ENCODE data around the gene ANKRD44.
"Not testable (repeated sequence)": the region's sequence is repeated elsewhere in the genome, so short reads cannot be mapped to it uniquely, and the experiment has no call there.

Gene ANKRD44

DNA sequence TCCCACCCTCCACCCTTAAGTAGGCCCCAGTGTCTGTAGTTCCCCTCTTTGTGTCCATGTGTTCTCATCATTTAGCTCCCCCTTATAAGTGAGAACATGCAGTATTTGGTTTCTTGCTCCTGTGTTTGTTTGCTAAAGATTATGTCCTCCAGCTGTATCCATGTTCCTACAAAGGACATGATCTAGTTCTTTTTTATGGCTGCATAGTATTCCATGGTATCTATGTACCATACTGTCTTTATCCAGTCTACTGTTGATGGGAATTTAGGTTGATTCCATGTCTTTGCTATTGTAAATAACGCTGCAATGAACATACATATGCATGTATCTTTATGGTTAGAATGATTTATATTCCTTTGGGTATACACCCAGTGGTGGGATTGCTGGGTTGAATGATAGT lies 233.9 kb downstream of the ANKRD44 start:
- DNase-seq (ENCODE audit: low read depth in 2 of 2) = no peak

DNA sequence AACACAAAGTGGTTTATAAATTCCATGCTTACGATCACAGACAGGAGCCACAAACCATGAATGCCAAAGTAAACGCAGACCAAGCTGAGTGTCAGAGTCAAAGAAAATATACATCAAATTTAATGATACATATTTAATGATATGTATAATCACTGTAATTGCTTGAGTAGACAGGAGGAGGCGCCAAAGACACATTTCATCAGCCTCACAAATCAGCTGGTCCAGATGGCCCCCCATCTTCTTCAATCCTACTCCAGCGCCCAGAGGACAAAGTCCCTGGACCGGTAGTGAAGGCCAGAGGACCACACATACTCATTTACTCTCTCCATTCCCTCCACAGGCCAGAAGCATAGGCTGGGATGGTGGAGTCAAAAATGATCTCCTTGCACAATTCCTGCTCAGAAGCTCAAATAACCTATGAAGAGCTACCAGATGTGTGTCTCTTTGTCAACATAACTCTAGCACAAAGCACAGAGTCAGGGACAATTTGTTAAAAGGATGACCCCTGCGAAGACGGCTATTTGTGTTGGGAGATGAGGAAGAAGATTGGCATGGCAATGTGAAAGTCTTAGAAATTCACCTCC lies 234.7 kb downstream of the ANKRD44 start:
- DNase-seq (ENCODE audit: low read depth in 2 of 2) = no peak

DNA sequence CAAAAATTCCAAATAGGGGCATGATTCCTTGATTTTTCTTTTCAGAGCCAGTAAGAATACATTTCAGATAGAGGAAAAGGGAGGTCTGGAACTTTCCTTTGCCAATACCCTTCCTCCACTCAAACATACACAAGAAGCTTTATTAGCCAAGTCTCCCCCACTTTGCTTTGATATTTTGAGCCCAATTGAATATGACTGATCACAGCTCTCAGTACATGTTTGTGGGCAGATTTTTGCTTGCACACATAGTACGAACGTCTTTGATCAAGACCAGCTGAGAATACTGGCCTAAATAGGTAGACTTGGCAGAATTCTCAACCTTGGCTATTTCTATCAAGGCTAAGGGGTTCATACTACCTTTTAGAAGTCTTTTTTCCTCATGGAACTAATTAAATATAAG lies 235.3 kb downstream of the ANKRD44 start:
- no peak for DNase-seq (ENCODE audit: low read depth in 2 of 2)

DNA sequence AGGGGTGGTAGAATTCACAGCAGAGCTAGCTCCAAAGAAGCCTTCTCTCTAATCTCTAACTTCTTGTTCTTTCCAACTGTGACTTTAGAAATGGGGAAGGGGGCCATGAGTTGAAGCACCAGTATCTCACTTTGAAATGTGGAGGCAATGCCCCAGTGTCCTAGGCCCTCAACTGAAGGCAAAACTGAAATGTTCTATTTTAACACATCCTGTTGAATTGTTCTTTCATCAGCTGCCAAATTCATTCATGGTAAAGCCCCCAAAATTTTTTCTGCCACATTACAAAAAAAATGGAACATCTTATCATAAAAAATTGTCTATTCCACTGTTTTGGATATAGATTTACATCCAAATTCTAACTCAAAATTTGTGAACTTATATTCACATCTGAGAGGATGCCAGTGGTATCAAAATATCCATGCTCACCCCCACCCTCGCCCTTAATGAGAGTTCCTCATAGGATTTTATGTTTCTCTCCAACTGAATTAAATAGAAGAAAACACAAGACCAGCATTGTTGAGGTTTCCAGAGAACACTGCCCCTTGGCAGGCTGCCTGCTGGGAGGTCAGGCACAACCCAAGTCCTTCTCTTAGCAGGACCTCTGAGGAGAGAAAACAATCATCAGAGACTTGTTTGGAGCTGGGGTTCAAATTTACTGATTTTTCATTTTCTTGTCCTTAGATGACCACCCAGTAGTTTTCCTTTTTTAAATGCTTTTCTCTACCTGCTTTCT lies 236.7 kb downstream of the ANKRD44 start:
- no peak for DNase-seq (ENCODE audit: low read depth in 2 of 2)

DNA sequence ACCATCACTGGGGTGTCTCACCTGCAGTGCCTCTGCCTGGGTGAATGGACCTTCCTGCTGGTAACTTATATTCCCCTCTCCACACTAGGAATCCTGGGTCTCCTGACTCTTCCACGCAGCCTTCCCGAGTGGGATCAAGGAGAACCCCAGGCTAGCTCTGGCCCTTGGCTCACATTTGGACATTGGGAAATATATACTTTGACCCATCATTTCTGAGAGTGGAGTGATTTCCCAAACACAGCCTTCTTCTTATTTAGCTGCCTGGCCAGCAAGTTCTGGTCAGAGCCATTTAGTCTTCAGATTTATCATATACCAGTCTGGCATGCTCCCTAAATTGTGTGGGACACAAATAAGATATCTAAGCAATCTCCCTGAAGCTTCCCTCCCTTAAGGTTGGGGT lies 237.3 kb downstream of the ANKRD44 start:
- no peak for DNase-seq (ENCODE audit: low read depth in 2 of 2)

DNA sequence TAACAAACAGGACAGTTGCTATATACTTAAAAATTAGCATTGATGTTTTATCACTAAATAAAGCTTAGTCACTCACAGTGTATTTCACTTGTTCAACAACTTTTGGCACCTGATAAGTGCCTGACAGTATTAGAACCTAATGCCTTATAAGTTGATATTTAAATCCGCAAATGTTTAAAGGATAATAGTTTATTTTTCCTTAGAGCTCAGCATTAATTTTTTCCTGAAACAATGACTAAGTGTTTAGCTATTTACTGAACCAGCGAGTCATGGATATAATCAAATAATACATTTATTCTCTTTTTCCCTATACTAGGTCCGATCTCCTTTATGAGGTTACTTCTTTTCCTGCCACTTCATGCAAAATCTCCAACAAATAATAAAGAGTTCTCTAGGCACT lies 238.0 kb downstream of the ANKRD44 start:
- DNase-seq (ENCODE audit: low read depth in 2 of 2) = no peak

DNA sequence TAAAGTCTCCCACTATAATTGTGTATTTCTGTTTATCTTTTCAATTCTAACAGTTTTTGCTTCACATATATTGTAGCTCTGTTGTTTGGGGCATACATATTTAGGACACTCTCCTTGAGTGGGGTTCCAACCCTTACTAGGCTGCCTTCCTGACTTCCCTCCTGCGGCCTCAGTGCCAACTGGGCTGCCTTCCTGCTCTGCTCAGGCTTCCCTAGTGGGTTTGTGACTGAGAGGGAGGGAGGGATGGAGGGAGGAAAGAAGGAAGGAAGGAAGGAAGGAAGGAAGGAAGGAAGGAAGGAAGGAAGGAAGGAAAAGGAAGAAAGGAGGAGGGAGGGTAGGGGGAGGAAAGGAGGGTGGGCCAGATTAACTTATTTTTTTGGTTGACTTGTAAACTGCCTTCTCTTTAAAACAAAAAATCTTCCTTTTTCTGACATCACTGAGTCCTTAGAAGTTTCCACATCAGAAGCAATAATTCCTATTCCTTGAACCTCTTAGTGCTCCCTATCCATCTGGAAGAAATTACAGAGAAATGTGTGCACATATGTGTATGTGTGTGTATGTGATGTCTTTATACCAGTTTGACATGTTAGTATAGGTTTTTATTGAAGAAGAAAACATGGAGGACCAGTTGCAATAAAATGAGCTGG lies 238.7 kb downstream of the ANKRD44 start:
- DNase-seq (ENCODE audit: low read depth in 2 of 2) = no peak

DNA sequence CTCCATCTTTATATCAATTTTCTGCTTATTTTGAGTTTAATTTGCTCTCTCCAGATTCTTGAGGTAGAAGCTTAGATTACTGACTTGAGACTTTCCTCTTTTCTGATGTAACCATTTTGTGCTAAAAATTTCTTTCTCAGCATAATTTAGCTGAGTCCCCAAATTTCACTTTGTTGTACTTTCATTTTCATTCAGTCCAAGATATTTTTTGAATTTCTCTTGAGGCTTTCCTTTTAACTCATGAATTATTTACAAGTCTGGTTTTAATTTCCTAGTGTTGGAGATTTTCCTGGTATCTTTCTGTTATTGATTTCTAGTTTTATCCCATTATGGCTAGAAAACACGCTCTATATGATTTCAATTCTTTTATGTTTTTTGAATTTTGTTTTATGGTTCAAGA lies 239.4 kb downstream of the ANKRD44 start:
- DNase-seq (ENCODE audit: low read depth in 2 of 2) = no peak

DNA sequence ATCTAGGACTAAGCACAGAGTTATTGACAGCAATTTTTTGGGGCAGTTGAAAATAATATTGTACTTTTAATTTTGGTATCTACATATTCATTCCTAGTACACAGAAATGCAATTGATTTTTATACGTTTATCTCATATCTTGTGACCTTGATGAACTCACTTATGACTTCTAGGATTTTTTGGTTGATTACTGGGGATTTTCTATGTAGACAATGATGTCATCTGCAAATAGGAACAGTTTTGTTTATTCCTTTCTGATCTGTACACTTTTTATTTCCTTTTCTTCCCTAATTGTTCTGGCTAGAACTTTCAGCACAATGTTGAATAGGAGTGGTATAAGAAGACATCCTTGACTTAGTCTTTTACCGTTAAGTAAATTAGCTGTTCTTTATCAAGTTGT lies 240.6 kb downstream of the ANKRD44 start:
- no peak for DNase-seq (ENCODE audit: low read depth in 2 of 2)

DNA sequence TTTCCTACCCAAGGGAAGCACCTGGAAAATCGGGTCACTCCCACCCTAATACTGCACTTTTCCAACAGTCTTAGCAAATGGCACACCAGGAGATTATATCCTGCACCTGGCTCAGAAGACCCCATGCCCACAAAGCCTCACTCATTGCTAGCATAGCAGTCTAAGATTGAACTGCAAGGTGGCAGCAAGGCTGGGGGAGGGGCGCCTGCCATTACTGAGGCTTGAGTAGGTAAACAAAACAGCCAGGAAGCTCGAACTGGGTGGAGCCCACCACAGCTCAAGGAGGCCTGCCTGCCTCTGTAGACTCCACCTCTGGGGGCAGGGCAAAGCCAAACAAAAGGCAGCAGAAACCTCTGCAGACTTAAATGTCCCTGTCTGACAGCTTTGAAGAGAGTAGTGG lies 248.0 kb downstream of the ANKRD44 start:
- DNase-seq (ENCODE audit: low read depth in 2 of 2) = not testable (repeated sequence)

DNA sequence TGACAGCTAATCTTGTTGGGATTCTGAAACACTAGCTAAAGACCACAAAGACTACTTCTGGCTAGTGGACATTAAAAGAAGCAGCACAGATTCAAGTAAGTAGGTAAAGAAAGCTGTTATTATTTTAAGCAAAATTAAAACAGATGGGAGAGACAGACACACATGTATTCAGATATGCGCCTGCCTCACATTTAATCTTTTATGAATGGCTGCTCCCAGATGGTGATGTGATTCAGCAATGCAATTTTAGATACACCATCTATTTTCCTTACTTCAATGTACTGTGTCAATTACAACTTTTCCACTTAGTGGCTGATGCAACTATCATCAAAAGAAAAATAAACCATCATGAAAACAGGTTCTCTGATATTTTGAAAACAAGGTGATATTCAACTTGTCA lies 251.1 kb downstream of the ANKRD44 start:
- DNase-seq (ENCODE audit: low read depth in 2 of 2) = no peak

DNA sequence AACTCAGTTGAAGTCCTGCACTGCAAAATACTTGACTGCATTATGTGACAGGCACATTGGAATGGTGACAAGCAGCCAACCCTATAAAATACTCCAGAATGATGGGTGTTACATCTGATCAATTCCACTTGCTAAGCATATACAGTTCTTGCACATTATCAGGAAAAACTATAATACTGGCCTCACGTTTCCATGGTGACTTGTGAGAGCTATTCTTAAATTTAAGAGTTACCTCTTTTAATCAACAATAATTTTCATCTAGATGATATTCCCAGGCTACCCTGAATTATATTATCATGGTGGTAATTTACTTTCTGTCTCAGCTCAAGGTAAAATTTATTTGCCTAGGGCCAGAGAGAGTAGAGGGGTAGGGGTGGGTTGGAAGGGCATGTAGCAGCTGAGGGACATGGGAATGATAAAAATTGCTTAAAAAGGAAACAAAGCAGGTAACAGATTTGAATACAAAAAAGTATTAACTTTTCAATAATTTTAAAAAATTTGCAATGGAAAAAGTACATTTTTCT lies 251.7 kb downstream of the ANKRD44 start:
- no peak for DNase-seq (ENCODE audit: low read depth in 2 of 2)

DNA sequence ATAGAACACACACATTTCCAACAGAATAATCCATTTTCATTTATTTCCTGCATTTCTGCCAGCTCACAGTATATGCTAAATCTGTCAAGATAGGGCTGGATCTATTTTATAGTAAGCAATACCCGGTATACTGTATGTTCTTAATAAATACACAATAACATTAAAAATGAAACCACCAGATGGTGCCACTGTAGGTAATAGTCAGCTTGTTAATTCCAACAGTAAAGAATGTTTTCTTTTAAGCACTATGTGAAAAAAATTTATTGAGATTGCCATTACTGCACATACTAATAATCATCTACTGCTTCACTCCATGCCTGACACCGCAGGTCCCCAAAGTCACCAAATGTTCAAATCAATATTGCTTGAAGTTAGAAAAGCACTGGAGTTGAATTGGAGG lies 252.6 kb downstream of the ANKRD44 start:
- DNase-seq (ENCODE audit: low read depth in 2 of 2) = no peak

DNA sequence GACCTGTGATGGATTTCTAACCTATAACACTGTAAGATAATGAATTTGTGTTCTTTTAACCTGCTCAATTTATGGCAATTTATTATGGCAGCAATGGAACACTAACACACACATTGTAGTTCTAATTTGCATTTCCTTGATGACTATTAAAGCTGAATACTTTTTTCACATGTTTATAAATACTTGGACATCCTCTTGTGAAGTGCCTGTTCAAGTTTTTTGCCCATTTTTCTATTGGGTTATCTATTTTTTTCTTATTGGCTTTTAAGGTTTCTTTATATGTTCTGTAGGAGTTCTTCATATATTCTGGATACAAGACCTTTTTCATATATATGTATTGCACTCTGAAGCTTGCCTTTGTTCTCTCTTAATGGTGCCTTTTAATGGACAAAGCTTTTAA lies 255.5 kb downstream of the ANKRD44 start:
- no peak for DNase-seq (ENCODE audit: low read depth in 2 of 2)

DNA sequence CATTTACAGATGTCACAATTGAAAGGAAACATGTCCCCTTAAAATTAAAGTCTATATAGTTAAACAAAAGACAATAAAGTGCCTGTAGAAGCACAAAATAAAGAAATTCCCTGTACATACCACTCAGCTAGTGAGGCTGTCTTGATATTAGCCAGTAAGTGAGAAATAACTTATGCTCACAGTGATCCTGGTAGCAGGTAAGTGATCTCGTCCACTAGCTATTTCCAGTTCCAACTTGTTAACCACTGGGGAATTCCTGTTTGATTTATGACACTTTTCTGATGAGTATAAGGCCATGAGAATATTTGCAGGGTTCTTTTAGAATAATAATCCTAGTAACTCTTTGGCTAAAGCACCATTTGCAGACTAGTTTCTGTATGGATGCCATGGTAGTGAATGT lies 256.1 kb downstream of the ANKRD44 start:
- no peak for DNase-seq (ENCODE audit: low read depth in 2 of 2)

DNA sequence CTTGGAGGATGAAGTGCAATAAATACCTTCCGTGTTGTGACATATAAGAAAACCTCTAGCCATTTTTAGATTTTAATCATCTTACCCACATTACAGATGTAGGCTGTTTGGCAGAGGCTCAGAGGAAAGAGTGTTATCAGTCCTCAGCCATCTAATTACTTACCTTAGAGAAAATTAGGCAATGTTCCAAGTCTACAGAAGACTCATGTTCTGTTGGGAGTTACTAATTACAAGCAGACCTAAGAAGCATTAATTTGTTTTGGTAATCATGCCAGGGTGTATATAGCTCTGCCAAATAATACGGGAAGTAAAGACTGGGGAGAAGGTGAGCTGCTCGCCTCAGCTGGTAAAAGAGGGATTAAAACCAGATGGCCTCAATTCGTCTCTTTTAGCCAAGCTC lies 258.2 kb downstream of the ANKRD44 start:
- DNase-seq (ENCODE audit: low read depth in 2 of 2) = no peak

DNA sequence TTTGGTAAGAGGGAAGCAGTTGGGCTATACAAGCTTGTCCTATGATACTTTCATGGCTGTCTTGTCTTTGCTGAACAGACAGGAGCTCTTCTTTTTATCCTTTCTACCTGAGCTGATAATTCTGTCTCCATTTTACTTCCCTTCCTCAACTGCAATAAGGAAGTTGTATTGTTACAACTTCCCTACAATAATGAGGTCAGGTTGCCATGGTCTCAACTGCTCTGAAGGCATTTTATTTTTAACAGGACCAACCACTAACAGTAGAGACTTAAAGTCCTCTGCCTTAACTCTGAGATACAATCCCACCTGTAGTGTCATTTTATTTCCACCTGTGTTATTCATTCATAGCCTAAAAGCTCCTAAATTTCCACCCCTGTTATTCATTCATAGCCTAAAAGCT lies 265.5 kb downstream of the ANKRD44 start:
- DNase-seq (ENCODE audit: low read depth in 2 of 2) = no peak

DNA sequence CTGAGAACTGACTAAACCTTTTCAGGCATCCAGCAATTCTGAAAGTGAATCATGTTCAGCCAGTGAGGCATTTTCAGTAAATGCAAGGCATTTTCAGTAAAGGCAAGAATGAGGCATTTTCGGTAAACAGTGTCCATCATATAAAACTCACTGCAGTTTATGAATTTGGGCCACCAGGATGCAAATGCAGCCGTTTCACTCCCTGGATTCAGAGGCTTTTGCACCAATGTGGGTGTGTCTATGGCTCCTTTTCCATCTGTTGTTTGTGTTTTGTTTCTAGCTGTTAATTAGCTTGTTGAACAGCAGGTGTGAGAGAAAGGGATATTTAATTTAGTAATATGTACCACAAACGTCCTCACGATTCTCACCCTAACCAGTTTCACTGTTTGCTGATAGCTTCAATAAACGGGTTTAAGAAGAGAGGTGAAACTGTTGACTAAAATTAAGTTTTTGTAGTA lies 267.8 kb downstream of the ANKRD44 start:
- no peak for DNase-seq (ENCODE audit: low read depth in 2 of 2)

DNA sequence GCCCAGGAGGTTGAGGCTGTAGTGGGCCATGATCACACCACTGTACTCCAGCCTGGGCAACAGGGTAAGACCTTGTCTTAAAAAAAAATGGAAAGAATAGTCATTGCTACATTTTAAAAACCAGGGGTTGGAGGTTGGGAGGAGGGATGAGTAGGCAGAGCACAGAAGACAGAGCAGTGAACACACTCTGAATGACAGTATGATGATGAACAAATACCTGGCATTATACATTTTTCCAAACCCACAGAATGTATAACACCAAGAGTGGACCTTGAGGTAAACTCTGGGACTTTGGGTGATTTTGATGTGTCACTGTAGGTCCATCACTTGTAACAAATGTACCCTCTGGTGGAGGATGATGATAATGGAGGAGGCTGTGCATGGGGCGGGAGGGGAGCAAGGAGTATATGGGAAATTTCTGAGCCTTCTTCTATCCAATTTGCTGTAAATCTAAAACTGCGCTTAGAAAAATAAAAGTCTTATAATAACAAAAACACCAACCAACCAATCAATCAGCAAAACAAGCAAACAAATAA lies 272.6 kb downstream of the ANKRD44 start:
- DNase-seq (ENCODE audit: low read depth in 2 of 2) = no peak

DNA sequence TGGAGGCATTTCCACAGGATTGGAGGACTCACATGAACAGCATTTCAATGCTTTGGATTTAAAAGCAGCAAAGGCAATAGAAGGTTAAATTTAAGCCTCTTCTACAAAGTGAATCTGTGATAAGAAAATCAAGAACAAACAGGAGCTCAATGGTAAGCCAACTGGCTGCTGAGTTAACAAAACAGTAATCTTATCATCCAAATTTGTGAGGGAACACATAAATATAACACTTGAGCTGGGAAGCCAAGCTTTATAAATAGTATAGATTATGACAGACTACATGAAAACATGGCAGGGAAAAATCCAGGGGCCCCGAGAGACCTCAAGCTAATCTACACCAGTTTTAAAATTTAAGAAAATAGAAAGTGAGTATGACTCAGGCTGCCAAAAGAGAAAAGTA lies 275.6 kb downstream of the ANKRD44 start:
- DNase-seq (ENCODE audit: low read depth in 2 of 2) = no peak

DNA sequence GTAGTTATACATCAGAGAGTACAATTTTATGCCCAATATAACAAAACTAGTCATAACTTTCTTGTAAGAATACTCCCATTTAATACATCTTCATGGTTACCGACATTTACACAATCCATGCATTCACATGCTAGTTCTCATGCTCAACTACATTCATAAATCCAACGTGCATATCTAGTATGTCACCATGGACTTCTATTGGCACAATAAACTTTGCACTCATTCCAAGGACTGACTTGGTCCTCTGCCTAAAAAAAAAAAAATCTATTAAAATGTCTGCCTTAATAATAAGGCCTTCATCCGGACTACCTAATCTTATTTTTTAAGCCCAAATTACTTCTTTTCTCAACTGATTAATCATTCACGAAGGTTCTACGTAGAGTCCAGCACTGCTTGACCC lies 276.3 kb downstream of the ANKRD44 start:
- no peak for DNase-seq (ENCODE audit: low read depth in 2 of 2)

DNA sequence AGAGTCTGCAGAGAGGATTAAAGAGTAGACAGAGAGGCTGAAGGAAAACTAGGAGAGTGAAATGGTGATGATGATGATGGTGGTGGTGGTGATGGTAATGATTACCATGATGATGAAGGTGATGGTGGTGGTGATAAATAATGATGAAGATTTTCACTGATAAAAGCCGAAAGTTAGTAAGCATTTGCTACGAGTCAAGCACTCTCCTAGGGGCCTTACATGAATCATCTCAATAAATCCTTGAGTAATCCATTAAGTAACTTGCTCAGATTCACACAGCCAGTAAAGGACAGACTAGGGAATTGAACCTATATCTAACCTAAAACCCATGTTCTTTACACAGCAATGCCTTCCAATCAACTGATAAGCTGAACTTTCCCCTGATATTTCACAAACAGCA lies 277.4 kb downstream of the ANKRD44 start:
- no peak for DNase-seq (ENCODE audit: low read depth in 2 of 2)

DNA sequence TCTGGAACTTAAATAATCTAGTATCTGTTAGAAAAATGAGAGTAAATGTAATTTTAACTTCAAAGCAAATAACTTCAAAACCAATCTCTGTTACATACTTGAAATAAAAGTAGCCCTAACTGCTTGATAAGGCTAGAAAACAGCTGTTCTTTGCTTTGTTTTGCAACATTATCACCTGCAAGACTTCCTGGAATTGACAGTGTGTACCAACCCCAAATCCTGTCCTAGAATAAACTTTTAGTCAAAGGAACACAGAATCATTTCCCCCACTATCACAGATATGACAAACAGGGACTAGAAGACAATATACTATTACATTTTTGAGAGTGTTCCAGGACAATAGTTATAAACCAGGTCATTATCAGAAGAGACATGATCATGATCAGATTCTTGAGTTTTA lies 278.8 kb downstream of the ANKRD44 start:
- no peak for DNase-seq (ENCODE audit: low read depth in 2 of 2)

Measured in activated CD4-positive, alpha-beta T cell treated with anti-CD3 and anti-CD28 coated beads for 24 hours (primary cell).